AG09309 (cell line): ENCODE results near the gene SLC7A11.

ENCODE experiments used
- DNase-seq: peaks from one replicate; pipeline ENCODE4 v3.0.0-alpha.2; 2010; ENCODE audit warnings: low read depth
- H3K4me3 ChIP-seq: 2 replicates; pipeline ENCODE4 v1.5.1; 2011; ENCODE audit warnings: mild to moderate bottlenecking, low read depth, low read length, moderate library complexity; ENCODE audit not compliant: control insufficient read depth
- CTCF ChIP-seq: IDR thresholded peaks from 2 replicates; pipeline ENCODE4 v1.5.1; 2011; ENCODE audit warnings: mild to moderate bottlenecking, low read depth, low read length, inconsistent platforms; ENCODE audit not compliant: insufficient read depth, control insufficient read depth; ENCODE audit errors: missing control alignments

The SLC7A11 gene

GRCh38 chr4:138262030-138262429 lies 19.9 kb upstream of the SLC7A11 start:
- DNase-seq: no peak
- no peak for TF ChIP-seq CTCF
- no peak overlapping the region for H3K4me3 ChIP-seq

GRCh38 chr4:138259824-138260223 lies 17.7 kb upstream of the SLC7A11 start:
- no peak for TF ChIP-seq CTCF
- no peak overlapping the region for H3K4me3 ChIP-seq
- DNase-seq: no peak

- DNase-seq: no peak
- no peak overlapping the region for H3K4me3 ChIP-seq
- TF ChIP-seq CTCF: no peak
Measured at GRCh38 chr4:138259271-138259670, 17.1 kb upstream of the SLC7A11 start.

- no peak for DNase-seq
- H3K4me3 ChIP-seq: no peak overlapping the region
- TF ChIP-seq CTCF: no peak
Measured at GRCh38 chr4:138256608-138257007, 14.5 kb upstream of the SLC7A11 start.

- no peak for TF ChIP-seq CTCF
- DNase-seq: no peak
- no peak overlapping the region for H3K4me3 ChIP-seq
Measured at GRCh38 chr4:138255917-138256597, 13.9 kb upstream of the SLC7A11 start.

GRCh38 chr4:138252551-138252950 lies 10.4 kb upstream of the SLC7A11 start:
- no peak for DNase-seq
- no peak overlapping the region for H3K4me3 ChIP-seq
- no peak for TF ChIP-seq CTCF

- TF ChIP-seq CTCF: no peak
- no peak for DNase-seq
- no peak overlapping the region for H3K4me3 ChIP-seq
Measured at GRCh38 chr4:138251938-138252337, 9.8 kb upstream of the SLC7A11 start.
